GM21515 (cell line): ENCODE measurements around the gene ARHGAP26.

ENCODE experiments used
- ATAC-seq: cut with Tn5 transposase; IDR thresholded peaks from one replicate; pipeline ENCODE4 v1.9.1; 2021; ENCODE audit not compliant: unreplicated experiment

Gene ARHGAP26

DNA sequence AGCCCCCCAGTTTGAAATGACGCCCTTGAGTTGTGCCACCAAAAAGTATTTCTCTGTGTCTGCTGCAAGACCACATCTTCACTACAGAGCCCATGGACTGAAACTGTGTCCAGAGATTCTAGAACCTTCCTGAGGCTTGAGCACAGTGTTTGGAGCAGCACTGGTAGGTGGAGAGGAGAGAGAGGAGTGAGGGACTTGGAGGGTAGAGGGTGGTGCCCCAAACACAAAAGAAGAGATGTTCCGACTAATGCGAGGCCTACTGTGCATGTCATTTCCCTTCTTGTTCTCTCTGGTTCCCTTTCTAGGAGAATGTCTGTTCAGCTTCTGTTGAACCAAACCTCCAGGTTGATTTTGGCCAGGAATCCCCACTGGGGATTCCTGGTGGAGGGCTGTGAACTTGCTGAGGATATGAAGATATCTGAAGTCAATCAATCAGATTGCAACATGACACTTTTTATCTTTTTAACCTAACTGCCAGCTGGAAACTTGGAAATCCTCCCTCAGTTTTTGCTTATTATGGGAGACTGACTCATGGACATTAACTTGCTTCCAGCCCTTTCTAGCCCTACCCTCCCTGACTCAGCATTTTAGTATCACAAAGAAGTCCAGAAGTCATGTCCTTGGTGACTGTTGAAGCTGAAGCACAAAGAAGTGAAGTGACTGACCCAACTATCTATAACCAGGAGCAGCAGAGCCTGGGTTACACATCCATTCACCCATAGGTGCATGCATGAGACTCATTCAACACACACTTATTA, 478.8 kb downstream of the ARHGAP26 start:
- ATAC-seq: no peak

DNA sequence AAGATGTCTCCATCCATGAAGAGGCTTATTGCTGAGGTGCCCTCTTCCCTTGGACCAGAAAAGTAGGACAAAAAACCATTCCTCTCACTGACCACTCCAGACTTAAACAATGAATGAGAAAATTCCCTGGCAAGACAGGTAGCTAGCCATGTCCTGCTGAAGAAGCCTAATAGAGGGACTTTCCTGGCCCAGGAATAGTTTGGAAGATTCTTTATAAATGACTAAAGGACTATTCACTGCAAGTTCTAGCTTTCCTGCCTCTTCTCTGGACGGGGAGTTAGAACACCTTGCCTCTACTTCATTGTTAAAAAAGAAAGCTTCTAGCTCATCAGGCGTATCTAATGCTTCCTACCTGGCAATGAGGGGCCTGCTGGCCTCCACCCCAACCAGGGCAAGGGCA, 479.7 kb downstream of the ARHGAP26 start:
- ATAC-seq: no peak

DNA sequence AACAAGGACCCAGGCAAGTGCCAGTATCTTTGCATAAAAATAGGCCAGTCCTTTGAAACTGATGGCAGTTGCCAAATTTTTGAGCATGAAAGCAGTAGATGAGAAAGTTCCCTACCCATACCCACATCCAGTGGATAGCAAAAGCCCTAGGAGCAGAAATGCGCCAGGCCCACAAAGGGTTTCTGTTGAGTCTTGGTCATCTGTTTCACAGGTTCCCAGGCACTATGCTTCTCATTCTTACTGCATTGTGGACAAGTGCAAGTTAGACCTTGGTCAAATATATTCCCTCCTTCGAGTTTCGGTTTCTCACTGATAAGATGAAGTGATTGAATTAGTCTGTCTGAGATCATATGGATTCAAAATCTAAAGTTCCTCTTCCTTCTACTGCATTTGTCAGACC, 481.0 kb downstream of the ARHGAP26 start:
- no peak for ATAC-seq

DNA sequence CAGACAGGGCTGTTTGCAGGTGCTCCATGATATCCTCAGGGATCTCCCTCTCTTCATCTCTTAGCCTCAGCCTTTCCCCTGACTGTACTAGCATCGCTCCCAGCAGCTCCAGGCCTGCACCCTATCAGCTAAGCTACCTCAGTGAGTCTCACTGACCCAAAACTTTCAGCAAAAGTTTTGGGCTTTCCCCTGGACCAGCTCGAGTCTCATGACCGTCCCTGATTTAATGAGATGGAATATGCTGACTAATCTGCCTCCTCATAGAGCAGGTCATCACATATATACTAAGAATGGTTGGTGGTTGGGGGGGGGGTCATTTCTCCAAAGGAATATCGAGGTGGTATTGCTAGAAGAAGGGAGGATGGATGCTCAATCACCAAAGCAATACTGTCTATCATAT, 481.8 kb downstream of the ARHGAP26 start:
- no peak for ATAC-seq

GRCh38 chr5:143254819-143255218, 484.6 kb downstream of the ARHGAP26 start:
- no peak for ATAC-seq

DNA sequence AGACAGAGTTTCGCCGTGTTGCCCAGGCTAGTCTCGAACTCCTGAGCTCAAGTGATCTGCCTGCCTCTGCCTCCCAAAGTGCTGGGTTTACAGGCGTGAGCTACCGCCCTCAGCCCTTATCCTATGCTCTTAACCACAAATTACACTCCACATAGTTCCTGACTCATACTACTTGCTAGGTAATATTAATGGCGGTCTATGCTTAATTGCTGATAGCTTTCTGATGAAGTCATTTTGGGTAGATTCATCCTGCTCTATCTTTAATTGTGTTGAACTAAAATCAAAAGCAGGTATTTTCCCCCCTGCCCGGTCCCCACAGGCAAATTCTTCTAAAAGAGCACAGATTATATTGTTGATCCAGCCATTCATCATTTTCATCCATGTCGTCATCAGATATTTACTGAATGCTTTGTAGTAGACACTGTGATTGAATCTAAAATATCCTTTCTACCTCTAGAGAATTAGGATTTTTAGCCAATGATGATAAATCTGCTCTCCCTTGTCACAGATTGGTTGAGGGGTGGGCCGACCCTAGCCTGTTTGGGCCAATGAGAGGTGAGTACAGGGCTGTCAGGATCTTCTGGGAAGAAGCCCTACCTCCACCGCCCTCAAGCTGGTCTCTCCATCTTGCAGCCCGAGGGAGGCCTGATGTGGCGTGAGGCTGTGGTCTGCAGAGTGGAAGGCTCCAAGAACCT, 488.5 kb downstream of the ARHGAP26 start:
- ATAC-seq: no peak

DNA sequence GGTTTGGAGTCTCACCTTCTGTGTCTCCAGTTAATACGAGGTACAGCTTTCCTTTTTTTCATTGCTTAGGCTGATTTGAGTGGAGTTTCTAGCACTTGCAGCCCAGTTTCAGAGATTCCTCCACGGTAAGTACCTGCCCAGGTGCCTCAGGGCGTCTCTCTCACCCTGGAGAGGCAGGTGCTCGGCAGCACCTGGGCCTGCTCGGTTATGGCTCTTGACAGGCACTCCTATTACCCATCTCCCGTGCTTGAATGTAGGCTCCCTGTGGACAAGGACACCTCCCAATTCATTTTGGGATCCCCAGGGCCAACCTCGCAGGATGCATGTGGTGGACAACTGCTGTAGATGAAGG, 489.1 kb downstream of the ARHGAP26 start:
- ATAC-seq: no peak

DNA sequence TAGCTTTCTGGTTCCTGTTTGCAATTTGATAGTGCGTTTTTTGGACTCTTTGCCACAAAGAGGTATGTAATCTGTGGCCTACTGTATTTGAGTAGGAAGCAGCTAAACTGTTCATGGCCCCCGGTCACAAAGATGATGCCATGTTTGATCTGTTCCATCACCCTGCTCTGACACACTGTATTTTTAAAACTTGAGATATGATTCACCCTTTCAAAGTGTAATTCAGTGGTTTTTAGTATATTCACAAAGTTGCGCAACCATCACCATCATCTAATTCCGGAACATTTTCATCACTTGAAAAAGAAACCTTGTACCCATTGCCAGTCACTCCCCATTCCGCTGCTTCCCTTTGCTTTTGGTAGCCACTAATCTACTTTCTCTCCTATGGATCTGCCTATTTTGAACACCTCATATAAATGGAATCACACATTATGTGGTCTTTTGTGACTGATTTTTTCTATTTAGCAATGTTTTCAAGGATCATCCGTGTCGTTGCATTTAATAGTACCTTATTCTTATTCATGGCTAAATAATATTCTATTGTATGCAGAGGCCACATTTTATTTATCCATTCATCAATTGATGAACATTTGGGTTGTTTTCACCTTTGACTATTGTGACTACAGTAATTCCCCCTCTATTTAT, 491.7 kb downstream of the ARHGAP26 start:
- ATAC-seq: no peak

DNA sequence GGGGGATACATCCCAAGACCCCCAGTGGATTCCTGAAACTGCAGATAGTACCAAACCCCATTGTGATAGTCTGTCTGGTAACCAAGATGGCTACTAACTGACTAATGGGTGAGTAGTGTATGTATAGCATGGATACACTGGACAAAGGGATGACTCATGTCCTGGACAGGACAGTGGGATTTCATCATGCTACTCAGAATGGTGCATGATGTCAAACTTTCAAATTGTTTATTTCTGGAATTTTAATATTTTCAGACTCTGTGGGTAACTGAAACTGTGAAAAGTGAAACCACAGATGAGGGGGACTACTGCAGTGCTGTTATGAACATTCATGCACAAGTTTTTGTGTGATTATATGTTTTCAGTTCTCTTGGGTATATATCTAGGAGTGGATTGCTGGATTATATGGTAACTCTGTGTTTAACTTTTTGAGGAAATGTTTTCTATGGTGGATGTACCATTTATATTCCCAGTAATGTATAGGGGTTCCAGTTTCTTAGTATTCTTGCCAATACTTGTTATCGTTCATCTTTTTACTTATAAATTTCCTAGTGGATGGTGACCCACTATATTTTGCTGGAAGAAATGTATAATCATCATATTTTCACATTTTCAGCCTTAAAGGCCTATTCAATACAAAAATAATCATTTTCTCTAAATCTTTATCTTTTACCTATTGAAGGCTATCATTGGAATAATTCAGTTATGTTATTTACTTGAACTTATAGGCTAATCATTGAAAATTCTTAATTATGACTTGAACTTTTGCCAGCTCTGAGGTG, 492.4 kb downstream of the ARHGAP26 start:
- peak; percentile 60 for ATAC-seq

DNA sequence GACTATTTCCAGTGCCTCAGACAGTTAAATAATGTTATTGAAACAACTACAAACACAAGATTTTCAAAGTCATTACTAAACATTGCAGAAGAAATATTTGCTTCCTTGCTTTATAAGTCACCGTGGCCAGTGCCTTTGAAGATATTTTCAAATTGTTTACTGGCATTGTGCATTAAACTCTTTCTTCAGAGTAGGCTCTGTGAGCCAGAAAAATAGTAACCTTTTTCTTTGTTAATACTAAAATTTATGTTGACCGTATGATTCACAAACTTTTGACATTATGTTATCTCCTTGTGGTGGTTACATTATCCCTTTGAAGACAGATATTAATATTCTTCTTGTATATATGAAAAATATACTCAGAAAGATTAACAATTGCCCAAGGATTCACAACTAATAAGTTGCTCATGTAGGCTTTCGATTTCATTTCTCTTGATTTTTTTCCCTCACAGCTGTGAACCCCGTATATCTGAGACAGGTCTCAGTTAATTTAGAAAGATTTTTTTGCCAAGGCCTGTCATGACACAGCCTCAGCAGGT, 493.2 kb downstream of the ARHGAP26 start:
- no peak for ATAC-seq

DNA sequence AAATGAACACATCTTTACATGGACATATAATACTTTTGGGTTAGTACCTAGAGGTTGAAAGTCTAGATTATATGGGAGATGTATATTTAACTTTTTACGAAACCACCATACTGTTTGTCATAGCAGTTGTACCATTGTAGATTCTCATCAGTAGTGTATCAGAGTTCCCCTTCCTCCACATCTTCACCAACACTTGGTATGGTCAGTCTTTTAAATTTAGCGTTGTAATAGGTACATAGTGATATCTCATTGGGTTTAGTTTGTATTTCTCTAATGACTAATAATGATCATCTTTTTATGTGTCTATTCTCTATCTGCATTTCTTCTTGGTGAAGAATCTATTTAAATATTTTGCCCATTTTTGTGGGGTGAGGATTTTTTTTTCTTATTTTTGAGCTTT, 495.8 kb downstream of the ARHGAP26 start:
- no peak for ATAC-seq

GRCh38 chr5:143267186-143267585, 497.0 kb downstream of the ARHGAP26 start:
- no peak for ATAC-seq

DNA sequence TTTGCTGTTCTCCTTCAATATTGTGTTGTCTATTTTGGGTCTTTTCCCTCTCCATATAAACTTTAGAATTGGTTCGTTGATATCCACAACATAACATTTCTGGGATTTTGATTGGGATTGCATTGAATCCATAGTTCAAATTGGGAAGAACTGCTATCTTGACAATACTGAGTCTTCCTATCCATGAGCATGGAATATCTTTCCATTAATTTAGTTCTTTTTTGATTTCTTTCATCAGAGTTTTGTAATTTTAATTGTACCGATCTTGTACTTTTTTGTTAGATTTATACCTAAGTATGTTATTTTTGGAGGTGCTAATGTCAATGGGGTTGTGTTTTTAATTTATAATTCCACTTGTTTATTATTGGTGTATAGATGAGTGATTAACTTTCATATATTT, 498.2 kb downstream of the ARHGAP26 start:
- no peak for ATAC-seq

GRCh38 chr5:143271431-143271830, 501.3 kb downstream of the ARHGAP26 start:
- ATAC-seq: no peak

DNA sequence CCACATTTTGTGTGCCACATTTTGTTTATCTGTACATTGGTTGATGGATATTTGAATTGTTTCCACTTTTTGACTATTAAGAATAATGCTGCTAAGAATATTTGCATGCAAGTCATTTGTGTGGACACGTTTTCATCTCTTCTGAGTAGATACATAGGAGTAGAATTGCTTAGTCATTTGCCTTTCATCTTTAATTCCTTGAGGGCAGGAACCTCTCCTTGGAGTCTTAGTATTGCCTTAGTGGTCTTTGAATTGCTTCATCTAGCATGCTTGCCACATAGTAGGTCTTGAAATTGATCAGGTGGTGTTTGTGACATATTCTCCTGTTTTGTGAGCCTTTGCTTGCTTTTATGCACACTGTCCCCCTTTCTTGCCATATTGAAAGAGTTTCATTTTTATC, 504.8 kb downstream of the ARHGAP26 start:
- ATAC-seq: no peak

- no peak for ATAC-seq
These were observed 505.6 kb downstream of the ARHGAP26 start for GRCh38 chr5:143275512-143276363.

DNA sequence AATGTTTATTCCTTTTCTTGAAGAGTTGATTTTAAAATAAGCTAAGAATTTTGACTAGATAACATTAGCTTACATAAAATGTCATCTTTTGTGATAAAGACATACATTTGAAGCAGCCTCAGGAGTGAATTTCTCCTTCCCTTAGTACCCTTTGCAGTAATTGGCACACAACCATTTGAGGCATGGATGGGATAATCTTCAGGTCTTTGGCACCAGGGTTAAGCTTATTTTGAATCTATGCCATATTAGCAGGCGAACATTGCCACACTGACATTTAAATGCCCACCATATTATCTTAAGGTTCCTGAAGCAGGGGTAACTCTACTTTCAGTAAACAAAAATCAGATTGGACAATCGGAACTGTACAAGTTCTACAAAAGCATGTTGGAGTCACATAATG, 507.4 kb downstream of the ARHGAP26 start:
- ATAC-seq: no peak
